Loucy (cell line): ENCODE results near the gene LRRC27.

Experiments used
- CTCF ChIP-seq: fragments of 200-600 bp; sonication (generic); conservative IDR thresholded peaks from 2 replicates; pipeline ENCODE4 v1.5.1; 2014; ENCODE audit warnings: mild to moderate bottlenecking, antibody characterized with exemption, low read length
- EZH2phosphoT487 ChIP-seq: fragments of 200-600 bp; IDR thresholded peaks from 2 replicates; pipeline ENCODE4 v1.6.1; 2018; ENCODE audit warnings: antibody characterized with exemption, mild to moderate bottlenecking, moderate library complexity, borderline replicate concordance

GRCh38 chr10:132399117-132400035 is 67.4 kb downstream of the LRRC27 start:
- no peak for TF ChIP-seq CTCF
- TF ChIP-seq EZH2phosphoT487, result no peak
